ENCODE results near the gene TPPP2.

TPPP2 gene

DNA sequence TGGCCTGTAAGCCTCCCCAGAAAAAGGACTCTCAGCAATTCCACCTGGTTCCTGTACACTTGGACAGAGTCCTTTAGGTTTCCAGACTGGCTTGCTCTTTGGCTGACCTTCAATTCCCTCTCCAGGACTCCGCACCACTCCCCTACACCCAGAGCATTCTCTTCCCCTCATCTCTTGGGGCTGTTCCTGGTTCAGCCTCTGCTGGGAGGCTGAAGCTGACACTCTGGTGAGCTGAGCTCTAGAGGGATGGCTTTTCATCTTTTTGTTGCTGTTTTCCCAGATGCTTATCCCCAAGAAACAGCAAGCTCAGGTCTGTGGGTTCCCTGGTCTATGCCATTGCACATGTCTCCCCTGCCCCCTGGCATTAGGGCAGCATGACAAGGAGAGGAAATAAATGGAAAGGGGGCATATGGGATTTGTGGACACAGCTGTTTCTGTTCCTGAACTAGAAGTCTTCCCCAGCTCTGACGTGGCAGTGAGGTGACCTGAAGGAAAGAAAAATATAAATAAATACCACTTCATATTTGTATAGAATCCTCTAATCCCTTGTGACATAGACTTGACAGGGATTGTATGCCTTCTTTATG is 13.5 kb downstream of the TPPP2 start:
- Histone ChIP-seq H3K9me3 (ENCODE audit: control insufficient read depth, low read length) (no peaks in the 10 kb centered on the region), H3K36me3 (ENCODE audit: control insufficient read depth, insufficient read depth, low read length) (no peaks in the 10 kb centered on the region), H3K4me1 (ENCODE audit: control insufficient read depth, insufficient read depth, low read length, poor library complexity, severe bottlenecking) (peaks cover 10% of the 10 kb centered on the region), H3K27ac (ENCODE audit: insufficient read depth, low read length, poor library complexity, severe bottlenecking) (no peak overlapping the region), H3K27me3 (replicated peaks; ENCODE audit: control insufficient read depth, insufficient read depth, low read length, poor library complexity, severe bottlenecking) (no peaks in the 10 kb centered on the region), H3K4me3 (ENCODE audit: insufficient read depth, low read depth, low read length, poor library complexity, severe bottlenecking) (no peak overlapping the region)
- DNase-seq = no peak

DNA sequence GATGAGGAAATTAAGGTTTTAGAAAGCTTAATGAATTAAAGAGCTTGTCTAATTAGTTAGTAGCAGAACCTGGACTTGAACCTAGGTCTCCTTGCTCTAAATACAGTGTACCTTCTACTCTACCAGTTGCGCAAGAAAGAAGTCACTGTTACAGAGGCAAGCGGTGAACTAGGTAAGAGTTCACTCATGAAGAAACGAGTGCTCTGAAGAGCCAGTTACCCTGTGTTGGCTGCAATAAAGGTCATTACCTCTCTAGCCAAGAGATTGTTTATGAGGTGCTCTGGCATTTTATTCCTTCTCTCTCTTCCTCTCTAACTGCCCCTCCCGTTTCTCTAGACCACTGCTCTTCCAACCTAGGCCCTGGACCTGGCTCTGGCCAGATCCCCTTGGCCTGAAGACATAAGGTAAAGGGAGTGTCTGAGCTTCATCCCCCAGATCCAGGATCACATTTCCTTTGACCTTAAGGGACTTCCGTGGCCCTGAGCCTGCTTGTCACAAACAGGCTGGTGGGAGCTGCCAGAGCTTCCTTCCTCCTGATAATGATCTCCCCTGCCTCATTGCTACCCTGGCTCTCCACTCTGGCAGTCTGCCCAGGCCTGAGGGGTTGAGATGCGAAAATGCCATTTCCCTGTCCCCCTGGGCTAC is 14.1 kb downstream of the TPPP2 start:
- Histone ChIP-seq H3K27me3 (replicated peaks; ENCODE audit: control insufficient read depth, insufficient read depth, low read length, poor library complexity, severe bottlenecking) (no peaks in the 10 kb centered on the region), H3K4me3 (ENCODE audit: insufficient read depth, low read depth, low read length, poor library complexity, severe bottlenecking) (no peak overlapping the region), H3K27ac (ENCODE audit: insufficient read depth, low read length, poor library complexity, severe bottlenecking) (peak overlapping the region; percentile 10), H3K36me3 (ENCODE audit: control insufficient read depth, insufficient read depth, low read length) (no peaks in the 10 kb centered on the region), H3K4me1 (ENCODE audit: control insufficient read depth, insufficient read depth, low read length, poor library complexity, severe bottlenecking) (peaks cover 10% of the 10 kb centered on the region), H3K9me3 (ENCODE audit: control insufficient read depth, low read length) (no peaks in the 10 kb centered on the region)
- peak in 1 of 3 donors; percentile 6 for DNase-seq

DNA sequence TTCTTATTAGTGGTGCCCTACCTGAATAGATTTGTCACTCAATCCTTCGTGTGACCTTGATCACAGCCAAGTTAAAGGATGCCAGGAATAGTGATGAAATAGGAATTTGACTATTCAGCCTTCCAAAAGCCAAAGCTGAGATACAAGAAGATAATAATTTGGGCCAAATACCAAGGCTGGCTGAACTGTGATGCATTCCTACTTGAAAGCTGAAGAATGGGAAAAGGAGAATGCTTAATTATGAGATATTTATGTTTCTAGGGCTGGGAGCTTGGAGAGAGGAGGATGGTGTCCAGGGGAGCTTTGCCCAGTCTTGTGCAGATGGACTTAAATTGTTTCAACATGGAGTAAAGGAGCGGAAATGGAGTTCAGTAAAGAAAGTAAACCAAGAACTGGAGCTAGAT is 17.4 kb downstream of the TPPP2 start:
- no peak overlapping the region for H3K27ac ChIP-seq (ENCODE audit: insufficient read depth, low read length, poor library complexity, severe bottlenecking)
- peaks cover 5% of the 10 kb centered on the region for H3K27me3 ChIP-seq (replicated peaks; ENCODE audit: control insufficient read depth, insufficient read depth, low read length, poor library complexity, severe bottlenecking)
- H3K4me3 ChIP-seq (ENCODE audit: insufficient read depth, low read depth, low read length, poor library complexity, severe bottlenecking) = no peak overlapping the region
- no peaks in the 10 kb centered on the region for H3K9me3 ChIP-seq (ENCODE audit: control insufficient read depth, low read length)
- DNase-seq = no peak
- no peaks in the 10 kb centered on the region for H3K36me3 ChIP-seq (ENCODE audit: control insufficient read depth, insufficient read depth, low read length)
- H3K4me1 ChIP-seq (ENCODE audit: control insufficient read depth, insufficient read depth, low read length, poor library complexity, severe bottlenecking) = peaks cover 10% of the 10 kb centered on the region

DNA sequence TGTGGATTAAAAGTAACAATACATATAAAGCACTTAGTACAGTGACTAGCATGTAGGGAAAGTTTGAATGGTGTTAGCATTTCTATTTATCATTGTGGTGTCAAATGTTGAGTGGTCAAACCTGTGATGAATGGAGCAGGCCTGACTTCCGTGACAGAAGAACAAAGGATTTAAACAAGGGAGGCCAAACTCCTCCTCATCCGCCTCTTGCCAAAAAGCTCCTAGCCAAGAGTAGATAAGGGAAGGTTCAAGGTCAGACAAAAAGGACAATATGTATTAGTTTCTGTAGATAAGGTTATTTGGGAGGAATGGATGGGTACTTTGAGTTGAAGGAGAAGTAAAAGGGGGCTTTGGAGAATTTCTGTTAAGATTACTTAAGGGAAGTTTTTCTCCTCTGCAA is 18.6 kb downstream of the TPPP2 start:
- Histone ChIP-seq H3K27ac (ENCODE audit: insufficient read depth, low read length, poor library complexity, severe bottlenecking) (no peak overlapping the region), H3K27me3 (replicated peaks; ENCODE audit: control insufficient read depth, insufficient read depth, low read length, poor library complexity, severe bottlenecking) (peaks cover 5% of the 10 kb centered on the region), H3K4me3 (ENCODE audit: insufficient read depth, low read depth, low read length, poor library complexity, severe bottlenecking) (no peak overlapping the region), H3K4me1 (ENCODE audit: control insufficient read depth, insufficient read depth, low read length, poor library complexity, severe bottlenecking) (peaks cover 10% of the 10 kb centered on the region), H3K36me3 (ENCODE audit: control insufficient read depth, insufficient read depth, low read length) (no peaks in the 10 kb centered on the region), H3K9me3 (ENCODE audit: control insufficient read depth, low read length) (no peaks in the 10 kb centered on the region)
- no peak for DNase-seq

DNA sequence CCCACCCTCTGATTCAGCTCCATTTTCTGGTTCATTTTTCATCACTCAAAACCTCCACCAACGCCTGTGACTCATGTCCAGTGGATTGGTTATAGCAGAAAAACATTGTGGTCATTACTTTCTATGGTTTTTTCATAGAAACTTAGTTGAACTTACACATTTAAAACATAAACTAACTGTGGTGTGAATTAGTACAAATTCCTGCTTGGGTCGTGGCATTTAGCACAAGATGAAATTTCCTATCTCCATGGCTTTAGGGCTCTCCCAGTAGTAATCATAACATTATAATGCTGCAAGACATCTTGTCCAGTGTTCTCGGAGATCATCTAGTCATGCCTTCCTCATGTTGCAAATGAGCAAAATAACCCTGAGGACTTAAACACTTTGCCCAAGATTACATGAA is 19.3 kb downstream of the TPPP2 start:
- peaks cover 5% of the 10 kb centered on the region for H3K27me3 ChIP-seq (replicated peaks; ENCODE audit: control insufficient read depth, insufficient read depth, low read length, poor library complexity, severe bottlenecking)
- H3K27ac ChIP-seq (ENCODE audit: insufficient read depth, low read length, poor library complexity, severe bottlenecking) = no peak overlapping the region
- no peaks in the 10 kb centered on the region for H3K9me3 ChIP-seq (ENCODE audit: control insufficient read depth, low read length)
- no peak overlapping the region for H3K4me3 ChIP-seq (ENCODE audit: insufficient read depth, low read depth, low read length, poor library complexity, severe bottlenecking)
- peaks cover 8% of the 10 kb centered on the region for H3K4me1 ChIP-seq (ENCODE audit: control insufficient read depth, insufficient read depth, low read length, poor library complexity, severe bottlenecking)
- DNase-seq = no peak
- H3K36me3 ChIP-seq (ENCODE audit: control insufficient read depth, insufficient read depth, low read length) = no peaks in the 10 kb centered on the region

DNA sequence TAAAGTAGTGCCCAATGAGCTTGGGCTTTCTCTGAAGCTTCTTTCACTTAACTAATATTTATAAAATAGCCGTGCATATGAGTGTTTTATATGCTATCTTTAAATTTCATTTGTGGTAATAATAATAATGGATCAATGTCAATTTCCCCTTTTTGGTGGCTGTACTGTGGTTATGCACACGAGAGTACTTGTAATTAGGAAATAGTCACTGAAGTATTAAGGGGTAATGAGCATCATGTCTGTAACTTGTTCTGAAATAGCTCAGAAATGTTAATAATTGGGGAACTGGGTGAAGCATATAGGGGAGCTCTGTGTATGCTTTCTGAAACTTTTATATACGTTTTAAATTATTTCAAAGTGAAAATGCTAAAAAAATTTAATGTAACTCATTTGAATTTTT is 20.6 kb downstream of the TPPP2 start:
- H3K27me3 ChIP-seq (replicated peaks; ENCODE audit: control insufficient read depth, insufficient read depth, low read length, poor library complexity, severe bottlenecking) = peaks cover 5% of the 10 kb centered on the region
- H3K9me3 ChIP-seq (ENCODE audit: control insufficient read depth, low read length) = no peaks in the 10 kb centered on the region
- H3K4me3 ChIP-seq (ENCODE audit: insufficient read depth, low read depth, low read length, poor library complexity, severe bottlenecking) = no peak overlapping the region
- DNase-seq = no peak
- H3K27ac ChIP-seq (ENCODE audit: insufficient read depth, low read length, poor library complexity, severe bottlenecking) = no peak overlapping the region
- no peaks in the 10 kb centered on the region for H3K36me3 ChIP-seq (ENCODE audit: control insufficient read depth, insufficient read depth, low read length)
- no peaks in the 10 kb centered on the region for H3K4me1 ChIP-seq (ENCODE audit: control insufficient read depth, insufficient read depth, low read length, poor library complexity, severe bottlenecking)

DNA sequence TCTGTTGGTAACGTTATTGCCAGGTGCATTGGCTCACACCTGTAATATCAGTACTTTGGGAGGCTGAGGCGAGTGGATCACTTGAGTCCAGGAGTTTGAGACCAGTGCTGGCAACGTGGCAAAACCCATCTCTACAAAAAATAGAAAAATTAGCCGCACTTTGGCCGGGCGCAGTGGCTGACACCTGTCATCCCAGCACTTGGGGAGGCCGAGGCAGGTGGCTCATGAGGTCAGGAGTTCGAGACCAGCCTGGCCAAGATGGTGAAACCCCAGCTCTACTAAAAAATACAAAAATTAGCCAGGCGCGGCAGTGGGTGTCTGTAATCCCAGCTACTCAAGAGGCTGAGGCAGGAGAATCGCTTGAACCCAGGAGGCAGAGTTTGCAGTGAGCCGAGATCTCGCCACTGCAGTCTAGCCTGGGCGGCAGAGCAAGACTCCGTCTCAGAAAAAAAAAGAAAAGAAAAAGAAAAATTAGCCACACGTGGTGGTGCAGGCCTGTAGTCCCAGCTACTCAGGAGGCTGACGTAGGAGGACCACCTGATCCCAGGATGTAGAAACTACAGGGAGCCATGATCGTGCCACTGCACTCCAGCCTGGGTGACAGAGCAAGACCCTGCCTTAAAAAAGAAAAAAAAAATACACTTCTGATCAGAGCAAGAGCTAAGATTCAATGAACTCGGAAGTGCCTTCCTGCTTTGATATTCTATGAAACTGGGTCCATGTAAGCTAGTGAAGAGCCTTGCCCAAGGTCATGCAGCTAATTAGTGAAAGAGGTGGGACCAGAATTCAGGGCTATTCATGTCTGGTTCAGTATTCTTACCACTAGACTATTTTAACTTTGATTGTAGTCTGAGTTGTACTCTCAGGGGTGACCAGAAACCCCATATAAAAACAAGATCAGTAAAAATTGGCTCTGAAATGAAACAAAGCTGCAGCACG is 23.4 kb downstream of the TPPP2 start:
- Histone ChIP-seq H3K27me3 (replicated peaks; ENCODE audit: control insufficient read depth, insufficient read depth, low read length, poor library complexity, severe bottlenecking) (peaks cover 5% of the 10 kb centered on the region), H3K9me3 (ENCODE audit: control insufficient read depth, low read length) (no peaks in the 10 kb centered on the region), H3K27ac (ENCODE audit: insufficient read depth, low read length, poor library complexity, severe bottlenecking) (no peak overlapping the region), H3K4me1 (ENCODE audit: control insufficient read depth, insufficient read depth, low read length, poor library complexity, severe bottlenecking) (no peaks in the 10 kb centered on the region), H3K36me3 (ENCODE audit: control insufficient read depth, insufficient read depth, low read length) (no peaks in the 10 kb centered on the region), H3K4me3 (ENCODE audit: insufficient read depth, low read depth, low read length, poor library complexity, severe bottlenecking) (no peak overlapping the region)
- DNase-seq = no peak

DNA sequence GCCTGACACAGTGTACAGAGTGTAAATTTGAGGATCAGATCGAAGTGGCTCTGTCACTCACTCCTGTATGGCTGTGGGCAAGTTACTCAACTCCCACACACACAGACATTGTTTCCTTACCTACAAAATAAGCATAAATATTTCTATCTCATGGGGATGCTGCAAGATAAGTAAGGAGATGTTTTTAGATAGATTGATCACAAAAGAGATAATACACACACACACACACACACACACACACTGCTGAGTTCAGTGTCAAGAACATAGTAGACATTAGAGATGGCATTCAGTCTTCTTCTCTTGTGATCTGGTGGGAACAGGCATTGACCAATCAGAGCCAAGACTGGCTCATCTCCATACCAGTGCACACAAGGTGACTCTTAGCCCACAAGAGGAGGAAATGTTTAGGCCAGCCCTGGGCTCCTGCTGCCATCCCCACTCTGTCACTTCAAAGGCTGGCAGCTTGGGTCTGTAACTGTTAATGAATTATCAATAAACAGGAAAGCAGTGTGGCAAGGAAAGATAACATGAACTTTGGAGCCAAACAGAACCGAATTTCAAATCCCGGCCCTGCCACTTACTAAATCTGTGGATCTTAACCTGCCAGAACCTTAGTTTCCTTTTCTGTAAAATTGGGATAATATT is 24.2 kb downstream of the TPPP2 start:
- H3K9me3 ChIP-seq (ENCODE audit: control insufficient read depth, low read length) = no peaks in the 10 kb centered on the region
- no peaks in the 10 kb centered on the region for H3K4me1 ChIP-seq (ENCODE audit: control insufficient read depth, insufficient read depth, low read length, poor library complexity, severe bottlenecking)
- no peak for DNase-seq

DNA sequence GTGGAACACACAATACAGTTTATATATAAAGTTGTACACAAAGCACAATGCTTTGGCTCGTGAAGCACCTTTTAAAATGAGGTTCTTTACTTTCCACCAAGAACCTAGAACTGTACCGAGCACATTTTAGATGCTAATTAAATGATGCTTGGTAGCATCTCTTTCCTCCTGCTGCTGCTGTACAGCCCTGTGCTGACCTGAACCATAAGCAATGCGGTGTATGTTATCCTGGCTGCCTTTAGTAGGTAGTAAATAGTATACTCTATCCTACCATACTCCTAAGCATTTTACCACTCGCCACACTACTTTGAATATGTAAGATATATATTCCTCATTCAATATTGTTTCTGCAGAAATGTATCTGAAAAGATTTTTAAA is 24.7 kb downstream of the TPPP2 start:
- H3K36me3 ChIP-seq (ENCODE audit: control insufficient read depth, insufficient read depth, low read length) = no peaks in the 10 kb centered on the region
- no peaks in the 10 kb centered on the region for H3K4me1 ChIP-seq (ENCODE audit: control insufficient read depth, insufficient read depth, low read length, poor library complexity, severe bottlenecking)
- H3K9me3 ChIP-seq (ENCODE audit: control insufficient read depth, low read length) = no peaks in the 10 kb centered on the region
- H3K4me3 ChIP-seq (ENCODE audit: insufficient read depth, low read depth, low read length, poor library complexity, severe bottlenecking) = no peak overlapping the region
- no peak for DNase-seq
- H3K27ac ChIP-seq (ENCODE audit: insufficient read depth, low read length, poor library complexity, severe bottlenecking) = no peak overlapping the region
- H3K27me3 ChIP-seq (replicated peaks; ENCODE audit: control insufficient read depth, insufficient read depth, low read length, poor library complexity, severe bottlenecking) = peaks cover 5% of the 10 kb centered on the region

More for the DNA sequence above, 24.2 kb downstream of the TPPP2 start:
- no peak overlapping the region for H3K27ac ChIP-seq (ENCODE audit: insufficient read depth, low read length, poor library complexity, severe bottlenecking)
- no peak overlapping the region for H3K4me3 ChIP-seq (ENCODE audit: insufficient read depth, low read depth, low read length, poor library complexity, severe bottlenecking)
- H3K36me3 ChIP-seq (ENCODE audit: control insufficient read depth, insufficient read depth, low read length) = no peaks in the 10 kb centered on the region
- peaks cover 5% of the 10 kb centered on the region for H3K27me3 ChIP-seq (replicated peaks; ENCODE audit: control insufficient read depth, insufficient read depth, low read length, poor library complexity, severe bottlenecking)
